Astrocyte (in vitro differentiated cells and primary cell): ENCODE data around the gene DOK6. TPM values are rescaled to one million over a fixed set of nuclear protein-coding genes. Genes with fewer than 3 reads are reported as not detected.

Source experiments
- DNase-seq: peaks from one replicate; pipeline ENCODE4 v3.0.0-alpha.2; 2010; ENCODE audit warnings: low read depth
- FAIRE-seq: peaks from 2 replicates; lab custom pipeline; 2011; peaks lifted over from hg19 to GRCh38; lab: Jason Lieb, UNC
- H2AFZ ChIP-seq: 2 replicates; pipeline ENCODE4 v1.6.0; 2012; ENCODE audit warnings: low read depth, low read length, inconsistent platforms
- H3K27ac ChIP-seq: 2 replicates; pipeline ENCODE4 v1.5.1; 2011; ENCODE audit warnings: low read depth, low read length, inconsistent platforms
- H3K27me3 ChIP-seq: 2 replicates; pipeline ENCODE4 v1.6.0; 2011; ENCODE audit warnings: low read length, inconsistent platforms; ENCODE audit not compliant: insufficient read depth
- H3K36me3 ChIP-seq: 2 replicates; pipeline ENCODE4 v1.5.1; 2011; ENCODE audit warnings: low read length, inconsistent platforms; ENCODE audit not compliant: insufficient read depth
- H3K4me1 ChIP-seq: 2 replicates; pipeline ENCODE4 v1.5.1; 2011; ENCODE audit warnings: low read length, inconsistent platforms; ENCODE audit not compliant: insufficient read depth
- H3K4me2 ChIP-seq: 2 replicates; pipeline ENCODE4 v1.6.0; 2012; ENCODE audit warnings: low read length, inconsistent platforms
- H3K4me3 ChIP-seq: 2 replicates; pipeline ENCODE4 v1.5.1; 2011; ENCODE audit warnings: low read depth, mild to moderate bottlenecking, low read length, inconsistent platforms; ENCODE audit not compliant: insufficient read depth
- H3K79me2 ChIP-seq: 2 replicates; pipeline ENCODE4 v1.6.0; 2012; ENCODE audit warnings: mild to moderate bottlenecking, low read length, inconsistent platforms; ENCODE audit not compliant: insufficient read depth
- H3K9ac ChIP-seq: 2 replicates; pipeline ENCODE4 v1.6.0; 2012; ENCODE audit warnings: mild to moderate bottlenecking, low read length, inconsistent platforms
- H3K9me3 ChIP-seq: 2 replicates; pipeline ENCODE4 v1.5.1; 2012; ENCODE audit warnings: low read depth, mild to moderate bottlenecking, low read length, inconsistent platforms; ENCODE audit not compliant: insufficient read depth
- H4K20me1 ChIP-seq: 2 replicates; pipeline ENCODE4 v1.6.0; 2012; ENCODE audit warnings: low read length, inconsistent platforms; ENCODE audit not compliant: insufficient read depth
- H3K27ac Mint-ChIP-seq: one replicate; pipeline ENCODE4 v1.8.0; 2021; ENCODE audit warnings: mild to moderate bottlenecking, mixed read lengths; ENCODE audit not compliant: unreplicated experiment
- H3K27me3 Mint-ChIP-seq: one replicate; pipeline ENCODE4 v1.8.0; 2021; ENCODE audit warnings: low read depth, mixed read lengths; ENCODE audit not compliant: unreplicated experiment
- H3K36me3 Mint-ChIP-seq: one replicate; pipeline ENCODE4 v1.8.0; 2021; ENCODE audit warnings: low read depth, mixed read lengths; ENCODE audit not compliant: unreplicated experiment
- H3K4me1 Mint-ChIP-seq: one replicate; pipeline ENCODE4 v1.8.0; 2021; ENCODE audit warnings: low read depth, mixed read lengths; ENCODE audit not compliant: unreplicated experiment
- H3K4me3 Mint-ChIP-seq: one replicate; pipeline ENCODE4 v1.8.0; 2021; ENCODE audit warnings: mild to moderate bottlenecking, moderate library complexity, mixed read lengths; ENCODE audit not compliant: unreplicated experiment
- H3K9me3 Mint-ChIP-seq: one replicate; pipeline ENCODE4 v1.8.0; 2021; ENCODE audit warnings: mild to moderate bottlenecking, mixed read lengths; ENCODE audit not compliant: unreplicated experiment
- CTCF ChIP-seq: IDR thresholded peaks from 2 replicates; pipeline ENCODE4 v1.5.1; 2011; ENCODE audit warnings: low read depth, mild to moderate bottlenecking, inconsistent platforms, low read length, moderate library complexity; ENCODE audit not compliant: insufficient read depth
- EZH2 ChIP-seq: IDR thresholded peaks from 2 replicates; pipeline ENCODE4 v1.6.1; 2012; ENCODE audit warnings: mild to moderate bottlenecking, low read length, inconsistent platforms; ENCODE audit not compliant: insufficient read depth
- total RNA-seq: library from RNA; stranded (reverse); gene quantifications from 2 replicates; pipeline ENCODE4 v1.2.1, GENCODE V29; 2021

Gene DOK6
- total RNA-seq, 1 donor from 2014 or later, result 2.9 TPM

GRCh38 chr18:69567813-69568488, 167.3 kb downstream of the DOK6 start:
- TF ChIP-seq EZH2 (no peak), CTCF (no peak)
- DNase-seq (no peak), FAIRE-seq (no peak)
- Histone ChIP-seq H3K4me1 (no peaks in the 10 kb centered on the region), H4K20me1 (no peaks in the 10 kb centered on the region), H3K9me3 (peaks cover 2% of the 10 kb centered on the region), H3K4me2 (no peak overlapping the region), H3K9ac (no peak overlapping the region), H2AFZ (no peak overlapping the region), H3K79me2 (no peaks in the 10 kb centered on the region), H3K27ac (no peak overlapping the region), H3K4me3 (no peak overlapping the region), H3K36me3 (no peaks in the 10 kb centered on the region), H3K27me3 (no peaks in the 10 kb centered on the region)
- H3K27ac Mint-ChIP-seq, result no peak overlapping the region
- peaks cover 9% of the 10 kb centered on the region for H3K36me3 Mint-ChIP-seq
- H3K4me1 Mint-ChIP-seq, result no peaks in the 10 kb centered on the region
- peaks cover 6% of the 10 kb centered on the region for H3K9me3 Mint-ChIP-seq
- H3K27me3 Mint-ChIP-seq, result no peaks in the 10 kb centered on the region
- H3K4me3 Mint-ChIP-seq, result no peak overlapping the region

- Histone ChIP-seq H3K4me1 (no peaks in the 10 kb centered on the region), H3K4me2 (no peak overlapping the region), H3K36me3 (no peaks in the 10 kb centered on the region), H3K27ac (no peak overlapping the region), H3K27me3 (no peaks in the 10 kb centered on the region), H3K4me3 (no peak overlapping the region), H3K79me2 (no peaks in the 10 kb centered on the region), H4K20me1 (no peaks in the 10 kb centered on the region), H3K9ac (no peak overlapping the region), H2AFZ (no peak overlapping the region), H3K9me3 (peaks cover 2% of the 10 kb centered on the region)
- Mint-ChIP-seq H3K36me3 (peaks cover 9% of the 10 kb centered on the region), H3K9me3 (peaks cover 6% of the 10 kb centered on the region), H3K27me3 (no peaks in the 10 kb centered on the region), H3K27ac (no peak overlapping the region), H3K4me1 (no peaks in the 10 kb centered on the region), H3K4me3 (no peak overlapping the region)
- DNase-seq (no peak), FAIRE-seq (no peak)
- TF ChIP-seq CTCF (no peak), EZH2 (no peak)
Measured at GRCh38 chr18:69569133-69569532, 168.4 kb downstream of the DOK6 start.

- Histone ChIP-seq H3K36me3 (no peaks in the 10 kb centered on the region), H3K4me1 (no peaks in the 10 kb centered on the region), H3K9ac (no peak overlapping the region), H3K79me2 (no peaks in the 10 kb centered on the region), H3K9me3 (no peaks in the 10 kb centered on the region), H3K4me2 (no peak overlapping the region), H3K27ac (no peak overlapping the region), H2AFZ (no peak overlapping the region), H3K4me3 (no peak overlapping the region), H4K20me1 (no peaks in the 10 kb centered on the region), H3K27me3 (no peaks in the 10 kb centered on the region)
- no peak for FAIRE-seq
- Mint-ChIP-seq H3K36me3 (no peaks in the 10 kb centered on the region), H3K27me3 (no peaks in the 10 kb centered on the region), H3K27ac (no peak overlapping the region), H3K9me3 (no peaks in the 10 kb centered on the region), H3K4me3 (no peak overlapping the region), H3K4me1 (no peaks in the 10 kb centered on the region)
- no peak for DNase-seq
- TF ChIP-seq CTCF (no peak), EZH2 (no peak)
Measured at GRCh38 chr18:69574401-69574800, 173.7 kb downstream of the DOK6 start.
